Right ventricle myocardium superior (tissue), 1 donor: ENCODE measurements around the gene SPI1. TPM values are rescaled to one million over a fixed set of nuclear protein-coding genes. Genes with fewer than 3 reads are reported as not detected.

Experiments
- ATAC-seq: fragments of 200-7000 bp; cut with Tn5 transposase; one replicate; pipeline ENCODE4 v1.9.1; 2020; ENCODE audit warnings: mild to moderate bottlenecking; ENCODE audit not compliant: poor library complexity
- DNase-seq: peaks from one replicate; pipeline ENCODE4 v3.0.0-alpha.2; 2020
- intact Hi-C: fragments of 100-400 bp; cut with DNase I; formaldehyde crosslinking; loops from one replicate; pipeline ENCODE4 v1.11.2; 2022
- total RNA-seq: library from RNA; stranded (reverse); fragmentation: NEBNext Ultra II Directional; extraction: Animal tissue kit (Norgen Biotek cat#: 25700); gene quantifications from one replicate; pipeline ENCODE4 v1.2.1, GENCODE V29; 2021
- donor health status: DM: no; HTN: yes; CAD: no; lungs with severe emphysema.

SPI1 gene
- total RNA-seq, 1 donor from 2014 or later = 11.1 TPM

GRCh38 chr11:47408598-47409439 is 30.5 kb upstream of the SPI1 start:
- ATAC-seq = peak; percentile 9
- intact Hi-C loops = no loop called here
- DNase-seq = peak; percentile 61

DNA sequence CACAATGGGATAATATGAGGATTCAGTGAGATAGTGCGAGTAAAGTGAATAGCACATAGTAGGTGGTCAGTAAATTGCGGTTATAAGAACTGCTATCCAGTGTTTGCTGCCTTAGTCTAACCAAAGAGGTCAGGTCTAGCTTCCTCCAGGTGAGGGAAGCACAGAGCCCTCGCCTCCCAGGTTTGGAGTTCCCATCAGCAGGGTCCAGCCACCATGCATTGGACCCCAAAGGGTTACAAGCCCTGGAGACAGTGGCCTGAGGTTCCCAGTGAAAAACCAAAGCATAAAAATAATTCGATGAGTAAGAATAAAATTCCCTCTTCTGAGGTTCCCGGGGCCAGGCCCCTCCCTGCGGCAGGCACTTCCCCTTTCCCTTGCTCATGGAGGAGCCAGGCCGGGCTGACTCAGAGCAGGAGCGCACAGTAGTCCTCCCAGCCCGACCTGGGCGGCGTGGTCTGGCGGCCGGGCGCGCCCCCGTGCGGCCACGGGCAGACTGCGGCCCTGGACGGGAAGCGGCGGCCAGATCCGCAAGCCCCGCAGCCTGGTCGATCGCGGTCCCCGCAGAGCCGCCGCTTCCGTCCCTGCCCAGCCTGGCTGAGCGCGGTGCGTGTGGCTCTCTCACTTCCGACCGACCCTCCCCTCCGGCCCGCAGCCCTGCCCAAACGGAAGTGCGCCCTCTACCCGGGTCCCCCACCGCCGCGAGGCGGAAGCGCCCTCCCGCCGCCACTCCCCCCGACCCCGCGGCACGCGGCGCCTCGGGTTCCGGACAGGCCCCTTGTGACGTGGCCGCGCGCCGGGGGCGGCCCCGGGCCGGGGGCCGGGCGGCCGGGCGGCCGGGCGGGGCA is 29.6 kb upstream of the SPI1 start, which contains the start of gene SLC39A13:
Gene SLC39A13 (plus strand): TSS at position 845 of the 845 bp plus-strand sequence. CDS start 1,505 bp downstream, outside the sequence.
- intact Hi-C loops = no loop called here
- ATAC-seq (peak; percentile 93), DNase-seq (peak; percentile 95)

- intact Hi-C loops = no loop called here
- peak; percentile 45 for DNase-seq
- no peak for ATAC-seq
Measured at GRCh38 chr11:47406896-47407745, 28.8 kb upstream of the SPI1 start.

DNA sequence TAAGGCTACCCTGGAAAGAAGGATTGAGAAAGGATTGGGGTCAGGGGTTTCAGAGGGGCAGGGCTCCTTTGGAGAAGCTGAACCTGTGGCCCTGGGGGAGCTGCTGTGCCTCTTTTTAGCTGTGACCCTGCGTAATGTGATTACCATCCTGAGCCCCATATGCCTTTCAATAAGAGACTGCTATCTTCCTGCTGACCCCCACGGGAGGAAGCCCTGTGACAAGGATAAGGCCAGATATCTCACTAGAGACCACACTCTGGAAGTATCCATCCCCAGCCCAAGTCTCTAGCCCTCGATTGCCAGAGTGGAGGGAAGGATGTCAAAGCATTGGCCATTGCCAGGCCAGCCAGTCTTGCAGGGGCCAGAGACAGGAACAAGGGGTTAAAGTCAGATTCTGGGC is 25.2 kb upstream of the SPI1 start:
- DNase-seq = peak; percentile 7
- no peak for ATAC-seq
- intact Hi-C loops = no loop called here

DNA sequence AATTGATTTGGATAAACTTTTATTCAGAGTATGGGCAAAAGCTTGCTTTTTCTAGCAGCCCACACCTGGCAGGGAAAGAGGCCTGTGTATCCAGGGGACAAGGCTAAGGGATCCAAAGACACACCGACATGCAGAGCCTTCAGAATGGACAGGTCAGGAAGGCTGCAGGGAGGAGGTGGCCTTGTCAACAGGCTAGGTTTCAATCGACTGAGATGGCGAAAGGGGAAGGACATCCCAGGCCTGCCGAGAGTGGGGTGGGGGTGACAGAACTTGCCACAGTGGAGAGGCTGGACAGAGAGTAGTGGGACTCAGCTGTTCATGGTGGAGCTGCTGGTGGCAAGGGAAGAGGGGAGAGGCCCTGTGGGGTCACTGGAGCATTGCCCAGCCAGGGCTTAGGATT is 24.8 kb upstream of the SPI1 start:
- DNase-seq = peak; percentile 20
- intact Hi-C loops = no loop called here
- ATAC-seq = no peak

GRCh38 chr11:47400768-47401279 is 22.5 kb upstream of the SPI1 start:
- intact Hi-C loops = no loop called here
- peak; percentile 52 for DNase-seq

DNA sequence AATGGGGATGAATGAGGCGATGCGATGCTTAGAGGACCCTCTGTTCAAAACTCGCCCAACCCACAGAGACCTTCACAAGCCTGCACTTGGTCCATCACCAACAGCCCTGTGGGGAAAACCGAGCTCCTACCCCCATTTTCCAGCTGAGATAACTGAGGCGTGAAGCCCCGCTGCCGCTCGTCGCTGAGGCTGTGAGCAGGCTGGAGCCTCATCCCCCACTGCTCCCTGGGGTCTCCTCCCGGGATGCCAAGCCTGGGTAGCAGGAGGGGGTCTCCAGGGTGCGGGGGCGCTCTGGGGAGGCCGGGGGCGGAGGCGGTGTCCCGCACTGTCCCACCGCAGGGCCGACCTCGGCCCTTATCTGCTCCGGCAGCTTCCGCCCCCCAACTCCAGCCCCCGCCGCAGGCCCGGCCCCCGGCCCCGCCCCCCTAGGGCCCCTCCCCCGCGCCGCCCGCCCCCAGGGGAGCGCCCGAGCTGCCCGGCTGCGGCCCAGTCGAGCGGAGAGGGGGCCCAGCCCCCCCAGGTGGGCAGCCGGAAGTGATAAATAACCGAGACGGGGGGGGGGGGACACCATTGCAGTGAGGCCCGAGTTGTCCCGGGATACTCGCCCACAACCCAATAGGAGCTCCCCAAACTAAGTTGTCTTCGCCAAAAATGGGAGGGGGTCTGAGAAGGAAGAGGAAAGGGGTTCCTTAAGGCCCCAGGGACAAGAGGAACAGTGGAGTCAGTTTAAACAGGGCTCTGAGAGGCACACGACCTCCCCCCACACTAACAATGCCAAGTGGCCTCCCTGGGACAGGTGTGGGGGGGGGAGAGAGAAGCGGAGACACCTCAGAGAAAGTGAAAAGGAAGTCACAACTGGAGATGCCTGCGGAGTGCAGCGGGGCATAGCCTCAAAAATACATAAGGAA is 21.8 kb upstream of the SPI1 start:
- DNase-seq = peak; percentile 60
- ATAC-seq = peak; percentile 86
- intact Hi-C loops = no loop called here

More at GRCh38 chr11:47400768-47401279, 22.5 kb upstream of the SPI1 start:
- peak; percentile 93 for ATAC-seq

DNA sequence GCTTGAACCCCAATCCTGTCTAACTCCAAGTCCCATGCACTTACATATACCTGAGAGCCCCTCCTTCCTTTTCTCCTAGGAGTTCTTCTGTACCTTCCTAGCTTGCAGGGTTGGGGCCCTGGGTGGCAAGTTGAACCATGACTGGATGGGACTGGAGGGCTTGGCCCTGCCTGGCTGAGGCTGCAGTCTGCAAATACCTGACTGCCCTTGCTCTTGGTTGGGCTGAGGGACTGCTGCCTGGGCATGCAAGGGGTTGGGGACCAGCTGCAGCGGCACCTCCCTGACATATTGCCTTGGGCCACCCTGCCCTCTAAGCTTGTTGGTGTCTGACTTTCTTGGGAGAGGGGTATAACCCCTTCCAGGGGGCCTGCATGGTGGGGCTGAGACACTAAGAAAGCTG is 20.2 kb upstream of the SPI1 start:
- peak; percentile 46 for DNase-seq
- intact Hi-C loops = no loop called here
- ATAC-seq = no peak

GRCh38 chr11:47398011-47398410 is 19.7 kb upstream of the SPI1 start:
- no peak for DNase-seq
- intact Hi-C loops = no loop called here

GRCh38 chr11:47396049-47396320 is 17.6 kb upstream of the SPI1 start:
- no peak for ATAC-seq
- intact Hi-C loops = no loop called here
- no peak for DNase-seq

More at GRCh38 chr11:47398011-47398410, 19.7 kb upstream of the SPI1 start:
- no peak for ATAC-seq

GRCh38 chr11:47395223-47396048 is 17.1 kb upstream of the SPI1 start:
- intact Hi-C loops = no loop called here
- DNase-seq = peak; percentile 51

DNA sequence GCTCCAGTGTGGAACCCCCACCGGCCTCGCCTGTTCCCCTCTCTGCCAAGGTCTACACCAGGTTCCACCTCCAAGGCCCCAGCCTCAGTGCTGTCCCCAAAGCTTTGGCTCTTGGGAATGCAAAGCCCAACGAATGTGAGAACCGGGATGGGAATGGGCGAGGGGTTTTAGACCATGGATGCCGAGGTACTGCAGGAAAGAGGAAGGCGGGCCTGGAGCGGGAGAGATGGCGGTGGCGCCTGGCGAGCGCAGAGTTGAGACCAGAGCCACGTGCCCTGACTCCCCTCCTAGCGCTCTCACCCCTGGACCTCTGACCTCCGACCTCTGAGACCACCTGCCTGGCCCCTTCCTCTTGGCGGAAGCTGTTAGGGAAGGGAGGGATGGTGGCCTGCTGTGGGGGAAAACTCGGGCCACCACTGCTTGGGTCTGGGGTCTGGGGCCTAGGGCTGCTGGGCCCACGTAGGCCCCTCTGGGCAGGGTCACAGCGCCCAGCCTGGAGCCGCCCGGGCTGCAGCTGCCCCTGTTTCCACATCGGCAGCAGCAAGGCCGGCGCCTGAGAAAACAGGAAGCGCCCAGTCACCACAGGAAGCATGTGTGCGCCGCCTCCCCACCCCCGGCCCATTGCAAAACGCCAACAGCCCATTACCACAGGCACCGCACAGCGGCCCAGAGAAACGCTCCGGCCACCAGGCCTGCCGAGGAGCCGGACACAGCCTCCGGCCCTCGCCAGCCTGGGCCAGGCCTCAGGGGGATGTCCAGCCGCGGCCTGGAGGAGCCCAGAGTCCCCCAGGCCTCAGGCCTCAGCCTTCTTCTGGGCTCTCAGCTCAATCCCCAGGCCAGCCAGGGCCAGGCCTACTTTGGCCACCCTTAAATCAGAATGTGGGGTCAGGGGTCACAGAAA is 16.2 kb upstream of the SPI1 start:
- intact Hi-C loops = no loop called here
- peak; percentile 47 for ATAC-seq
- peak; percentile 84 for DNase-seq

More at GRCh38 chr11:47395223-47396048, 17.1 kb upstream of the SPI1 start:
- no peak for ATAC-seq

DNA sequence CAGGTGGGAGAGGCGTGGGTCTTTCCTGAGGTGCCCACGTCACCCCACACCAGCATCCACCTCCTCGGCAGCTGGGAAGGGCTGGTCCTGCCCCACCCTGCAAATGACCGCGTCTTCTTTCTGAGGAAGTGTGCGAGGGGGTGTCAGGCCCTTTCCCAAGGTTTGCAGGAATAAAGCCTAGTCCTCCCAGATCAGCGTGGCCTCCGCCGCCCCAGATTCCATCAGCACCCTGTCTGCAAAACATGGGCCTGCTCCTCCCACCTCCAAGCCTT is 15.6 kb upstream of the SPI1 start:
- intact Hi-C loops = no loop called here
- ATAC-seq (peak; percentile 30), DNase-seq (peak; percentile 72)

- DNase-seq (peak; percentile 67), ATAC-seq (peak; percentile 58)
- intact Hi-C loops = no loop called here
Measured at GRCh38 chr11:47393163-47394049, 15.1 kb upstream of the SPI1 start.

- ATAC-seq (peak; percentile 3), DNase-seq (no peak)
- intact Hi-C loops = no loop called here
Measured at GRCh38 chr11:47392546-47393162, 14.3 kb upstream of the SPI1 start.
